ENCODE results near the gene ARHGEF2.
"Not testable (repeated sequence)": the region's sequence is repeated elsewhere in the genome, so short reads cannot be mapped to it uniquely, and the experiment has no call there.

The ARHGEF2 gene

GRCh38 chr1:155993595-155993994 lies 15.2 kb upstream of the ARHGEF2 start:
- in situ Hi-C loops (cut with MboI; ENCODE audit: low sequenced_read_pairs): no loop called here

GRCh38 chr1:155990005-155990739 lies 11.8 kb upstream of the ARHGEF2 start:
- in situ Hi-C loops (cut with MboI; ENCODE audit: low sequenced_read_pairs): no loop called here

DNA sequence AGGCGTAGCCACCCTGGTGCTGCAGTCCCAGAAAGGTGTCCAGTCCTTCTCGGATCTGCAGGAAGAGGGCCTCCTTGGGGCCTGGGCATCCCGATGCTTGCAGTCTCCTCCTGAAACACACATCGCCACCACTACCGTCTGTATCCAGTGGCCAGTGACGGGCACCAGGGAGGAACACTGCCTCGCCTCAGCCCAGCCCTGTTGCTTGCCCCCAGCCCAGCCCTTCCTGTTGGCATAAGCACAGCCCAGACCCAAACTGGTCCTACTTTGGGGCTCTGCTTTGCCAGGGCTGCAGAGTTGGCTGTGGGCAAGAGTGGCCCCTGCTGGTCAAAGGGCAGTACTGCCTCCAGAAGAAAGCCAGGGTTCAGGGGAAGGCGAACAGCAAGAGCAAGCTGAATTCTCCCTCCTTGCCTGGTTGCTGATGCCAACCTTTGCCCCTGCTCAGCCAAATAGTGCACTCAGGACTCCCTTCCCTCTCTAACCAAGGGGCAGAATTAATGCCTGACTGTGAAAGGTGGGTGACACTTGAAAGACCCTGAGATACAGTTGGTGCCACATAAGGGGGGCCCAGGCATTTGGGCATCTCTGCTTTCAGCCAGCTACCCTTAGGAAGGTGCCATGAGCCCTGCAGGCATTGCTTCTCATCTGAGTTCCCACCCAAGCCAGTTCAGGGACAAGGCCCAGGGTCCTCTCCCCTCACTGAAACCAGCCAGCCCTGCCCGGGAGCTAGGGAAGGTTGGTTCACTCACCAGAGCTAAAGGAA lies 11.1 kb upstream of the ARHGEF2 start:
- in situ Hi-C loops (cut with MboI; ENCODE audit: low sequenced_read_pairs): no loop called here

DNA sequence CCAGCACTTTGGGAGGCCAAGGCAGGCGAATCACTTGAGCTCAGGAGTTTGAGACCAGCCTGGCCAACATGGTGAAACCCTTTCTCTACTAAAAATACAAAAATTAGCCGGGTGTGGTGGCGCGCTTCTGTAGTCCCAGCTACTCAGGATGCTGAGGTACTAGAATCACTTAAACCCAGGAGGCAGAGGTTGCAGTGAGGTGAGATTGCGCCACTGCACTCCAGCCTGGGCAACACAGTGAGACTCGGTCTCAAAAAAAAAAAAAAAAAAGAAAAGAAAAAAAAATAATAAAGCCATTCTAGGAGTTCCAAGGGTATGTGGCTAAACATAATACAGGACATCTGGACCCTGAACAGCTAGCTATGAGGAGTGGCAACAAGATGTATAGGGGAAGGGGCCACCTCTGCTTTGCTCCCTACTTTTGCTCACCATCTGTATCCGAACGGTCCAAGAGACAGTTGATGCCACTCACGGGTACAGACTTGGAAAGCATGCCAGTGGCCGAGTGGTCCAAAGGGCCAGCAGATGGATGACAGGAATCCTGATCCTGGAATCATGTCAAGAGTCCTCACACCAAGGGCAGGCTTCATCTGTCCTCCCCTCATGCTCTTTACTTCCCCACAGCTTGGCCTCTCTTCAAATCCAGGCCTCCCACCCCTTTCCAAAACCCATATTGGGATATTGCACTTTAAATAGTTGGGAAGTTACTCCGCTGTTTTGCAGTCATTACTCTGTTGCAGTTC lies 6.7 kb upstream of the ARHGEF2 start:
- in situ Hi-C loops (cut with MboI; ENCODE audit: low sequenced_read_pairs): not testable (repeated sequence)

GRCh38 chr1:155984341-155984740 lies 6.0 kb upstream of the ARHGEF2 start:
- in situ Hi-C loops (cut with MboI; ENCODE audit: low sequenced_read_pairs): no loop called here

- in situ Hi-C loops (cut with MboI; ENCODE audit: low sequenced_read_pairs): no loop called here
Measured at GRCh38 chr1:155983191-155984024, 5.1 kb upstream of the ARHGEF2 start.

- in situ Hi-C loops (cut with MboI; ENCODE audit: low sequenced_read_pairs): no loop called here
Measured at GRCh38 chr1:155982106-155982505, 3.8 kb upstream of the ARHGEF2 start.

- in situ Hi-C loops (cut with MboI; ENCODE audit: low sequenced_read_pairs): no loop called here
Measured at GRCh38 chr1:155981266-155982088, 3.1 kb upstream of the ARHGEF2 start.

- in situ Hi-C loops (cut with MboI; ENCODE audit: low sequenced_read_pairs): no loop called here
Measured at GRCh38 chr1:155979597-155980343, 1.4 kb upstream of the ARHGEF2 start.

- in situ Hi-C loops (cut with MboI; ENCODE audit: low sequenced_read_pairs): no loop called here
Measured at GRCh38 chr1:155978973-155979429, 654 bp upstream of the ARHGEF2 start.

DNA sequence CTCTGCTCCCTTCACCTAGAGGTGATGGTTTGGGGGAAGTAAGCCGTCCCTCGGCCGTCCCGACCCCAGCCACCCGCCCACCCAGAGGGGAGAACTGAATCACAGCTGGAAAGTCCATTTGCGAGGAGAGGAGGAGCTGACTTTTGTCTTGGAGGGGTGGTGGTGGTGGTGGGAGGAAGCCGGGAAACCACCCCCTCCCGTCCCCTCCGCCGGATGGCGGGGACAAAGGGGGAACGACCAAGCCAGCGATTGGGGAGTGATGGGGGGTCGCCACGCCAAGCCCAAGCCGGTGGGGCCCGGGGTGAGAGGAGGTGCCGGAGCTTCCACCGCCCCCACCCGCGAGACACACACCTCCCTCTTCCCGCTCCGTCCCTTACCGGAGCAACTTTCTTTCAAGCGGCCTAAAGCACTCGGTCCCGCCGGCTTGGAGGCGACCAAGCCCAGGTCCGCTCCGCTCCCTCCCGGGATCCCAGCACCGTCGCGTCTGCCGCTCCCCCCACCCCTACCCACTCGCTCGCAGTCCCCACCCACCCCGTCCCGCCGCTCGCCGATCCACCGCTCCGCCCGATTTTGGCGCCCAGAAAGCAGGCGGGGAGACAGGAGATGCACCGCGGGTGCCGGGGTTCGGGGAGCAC lies 540 bp downstream of the ARHGEF2 start:
- in situ Hi-C loops (cut with MboI; ENCODE audit: low sequenced_read_pairs): no loop called here

DNA sequence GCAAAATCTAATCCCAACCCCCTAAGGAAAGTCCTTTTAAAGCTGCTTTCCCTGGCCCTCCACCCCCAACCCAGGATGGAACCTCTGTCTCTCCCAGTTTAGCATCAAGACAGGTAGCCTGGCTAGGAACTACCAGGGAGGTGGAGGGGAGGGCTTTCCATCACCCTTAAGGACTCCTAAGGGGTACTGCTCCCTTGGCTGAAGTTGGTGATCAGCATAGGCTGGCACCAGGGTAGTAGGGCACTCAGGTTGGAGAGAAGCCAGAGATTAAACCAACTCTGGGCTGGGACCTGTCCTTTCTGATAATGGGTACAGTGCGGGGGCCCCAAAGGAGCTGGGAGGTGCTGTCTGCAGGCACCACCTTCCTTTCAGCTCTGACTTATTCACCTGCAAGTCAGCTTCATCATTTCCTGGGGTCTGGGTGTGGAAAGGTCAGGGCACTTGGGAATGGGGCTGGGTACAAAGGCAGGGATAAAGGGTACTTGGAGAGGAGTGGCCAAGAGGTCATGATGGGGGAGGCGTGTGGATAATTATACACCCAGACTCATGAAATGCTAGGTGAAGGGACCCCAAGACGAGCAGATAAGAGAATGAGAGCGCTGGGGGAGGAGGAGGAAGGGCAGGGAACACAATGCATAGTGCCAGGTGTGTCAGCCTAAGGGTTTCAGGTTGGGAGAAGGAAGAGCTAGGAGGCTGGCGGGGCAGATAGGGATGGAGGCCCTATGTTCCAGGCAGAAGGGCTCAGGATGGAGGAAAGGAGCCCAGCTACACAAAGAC lies 1.2 kb downstream of the ARHGEF2 start:
- in situ Hi-C loops (cut with MboI; ENCODE audit: low sequenced_read_pairs): no loop called here

DNA sequence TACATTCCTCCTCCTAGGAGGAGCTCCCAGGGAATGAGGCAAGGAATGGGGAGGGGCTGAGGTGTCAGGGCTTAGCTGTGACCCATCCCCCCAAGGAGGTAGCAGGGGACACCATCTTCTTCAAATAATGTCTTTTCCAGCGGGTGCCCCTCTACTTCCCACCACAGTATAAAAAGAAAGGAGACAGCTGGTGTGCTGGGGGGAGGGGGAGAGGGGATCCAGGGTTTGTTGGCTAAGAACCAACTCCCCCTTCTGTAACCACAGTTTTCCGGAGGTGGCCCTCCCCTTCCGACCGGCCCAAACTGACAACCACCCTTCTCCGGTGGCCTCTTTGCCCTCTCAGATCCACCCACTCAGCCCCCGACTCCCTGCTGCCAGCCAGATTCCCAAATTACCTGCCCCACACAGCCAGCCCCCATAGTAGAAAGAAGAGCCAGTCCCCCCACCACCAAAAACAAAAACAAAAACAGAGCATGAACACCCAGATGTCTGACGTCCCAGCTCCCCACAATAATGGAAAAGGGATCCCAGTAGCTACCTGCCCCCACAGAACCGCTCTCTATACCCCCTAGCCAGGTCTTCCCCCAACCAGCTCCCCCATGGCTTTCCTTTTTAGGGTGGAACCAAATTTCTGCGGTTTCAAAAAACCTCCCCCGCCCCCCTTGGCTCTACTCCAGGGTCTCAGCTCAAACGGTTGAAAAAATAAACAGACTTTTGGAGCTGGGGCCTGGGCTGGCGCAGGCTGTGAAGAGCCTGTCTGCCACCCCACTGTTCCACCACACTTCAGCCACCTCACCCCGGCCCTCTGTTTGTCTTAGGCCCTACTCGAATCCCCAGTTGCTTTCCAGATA lies 2.1 kb downstream of the ARHGEF2 start:
- in situ Hi-C loops (cut with MboI; ENCODE audit: low sequenced_read_pairs): no loop called here

DNA sequence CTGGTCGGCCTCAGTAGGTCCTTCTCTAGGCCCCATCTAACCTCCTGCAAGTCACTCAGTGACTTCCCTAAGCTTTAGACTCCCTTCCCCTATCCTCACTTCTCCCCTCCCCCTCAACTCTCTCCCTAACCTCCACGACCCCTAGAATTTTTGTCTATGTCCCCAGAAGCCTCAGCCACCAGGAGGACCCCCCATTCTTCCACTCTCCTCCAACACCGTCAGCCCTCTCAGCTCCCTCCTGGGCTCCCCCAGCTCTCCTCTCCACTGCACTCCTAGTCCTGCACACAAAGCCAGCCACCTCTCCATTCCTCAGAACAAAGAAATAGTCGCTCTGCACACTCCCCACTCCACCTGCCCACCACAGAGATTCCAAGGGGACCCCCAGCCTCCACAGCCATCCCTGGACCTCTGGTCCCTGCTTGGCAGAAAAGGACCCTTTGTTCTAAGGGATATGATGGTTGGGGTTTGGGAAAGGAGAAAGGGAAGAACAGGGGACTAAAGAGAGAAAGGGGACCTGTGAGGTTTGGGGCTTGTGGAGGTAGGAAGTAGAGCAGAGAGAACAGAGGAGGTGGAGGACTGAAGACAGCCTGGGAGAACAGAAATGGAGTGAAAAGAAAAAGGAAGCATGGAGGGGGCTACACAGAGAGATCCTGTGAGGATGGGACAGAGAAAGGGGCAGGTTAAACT lies 2.8 kb downstream of the ARHGEF2 start:
- in situ Hi-C loops (cut with MboI; ENCODE audit: low sequenced_read_pairs): no loop called here

- in situ Hi-C loops (cut with MboI; ENCODE audit: low sequenced_read_pairs): no loop called here
Measured at GRCh38 chr1:155974208-155975115, 3.9 kb downstream of the ARHGEF2 start.
